Omental fat pad (tissue), 4 donors: ENCODE data around the gene C11orf16. TPM values are rescaled to one million over a fixed set of nuclear protein-coding genes. Genes with fewer than 3 reads are reported as not detected.

Experiments
- ATAC-seq: fragments of 150-250 bp; one replicate; pipeline ENCODE4 v1.9.1; 2016; ENCODE audit warnings: mild to moderate bottlenecking, moderate library complexity; ENCODE audit not compliant: low FRiP score
- DNase-seq: peaks from one replicate; pipeline ENCODE4 v3.0.0-alpha.2; 2019; ENCODE audit warnings: low spot score
- CTCF ChIP-seq, 3 donors: fragments of 450-650 bp; IDR thresholded peaks; one replicate each; pipeline ENCODE4 v1.5.1; 2016 to 2017; ENCODE audit warnings: antibody characterized with exemption in 3 of 3, mild to moderate bottlenecking in 3 of 3, moderate library complexity in 2 of 3
- total RNA-seq, 4 donors: library from RNA; depleted of rRNA; stranded (reverse); fragments of >200 nt; gene quantifications; one replicate each; pipeline ENCODE4 v1.1.0, GENCODE V29; 2016

C11orf16 gene
- total RNA-seq, 4 donors from 2014 or later = not detected

DNA sequence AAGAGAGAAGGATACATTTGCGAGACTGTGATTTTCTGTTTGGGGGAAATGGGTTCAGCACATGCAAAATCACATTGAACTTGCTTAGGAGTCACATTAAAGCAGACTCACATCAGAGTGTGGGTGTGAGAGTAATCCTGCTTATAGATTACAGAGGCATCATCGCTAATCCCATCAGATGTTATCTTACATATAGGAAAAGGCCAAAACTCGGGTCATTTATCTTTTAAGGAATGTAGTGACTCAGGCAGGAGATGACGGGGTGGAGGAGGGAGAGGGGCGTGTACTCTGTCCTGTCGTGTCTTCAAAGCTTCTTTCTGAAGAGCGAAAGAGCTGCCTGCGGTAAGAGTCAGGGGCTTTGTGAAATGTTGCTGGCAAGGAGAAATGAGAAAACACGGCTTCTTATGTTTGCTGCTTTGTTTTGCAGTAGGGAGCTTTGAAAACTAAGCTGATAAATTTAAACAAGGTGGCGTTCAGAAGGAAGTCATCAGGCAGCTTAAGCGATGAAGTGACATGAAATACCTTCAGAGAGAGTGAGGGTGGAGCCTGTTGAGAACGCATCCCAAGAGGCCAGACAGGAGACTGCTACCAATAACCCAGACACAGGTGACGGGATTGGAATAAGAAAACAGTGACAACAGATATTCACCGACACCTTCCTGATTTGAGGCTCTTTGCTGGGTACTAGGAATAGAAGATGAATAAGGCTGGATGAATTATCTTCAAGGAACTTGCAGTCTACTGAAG, 2.2 kb upstream of the C11orf16 start:
- no peak for TF ChIP-seq CTCF (IDR thresholded peaks at IDR 0.05)
- DNase-seq = no peak
- ATAC-seq = peak; percentile 81

DNA sequence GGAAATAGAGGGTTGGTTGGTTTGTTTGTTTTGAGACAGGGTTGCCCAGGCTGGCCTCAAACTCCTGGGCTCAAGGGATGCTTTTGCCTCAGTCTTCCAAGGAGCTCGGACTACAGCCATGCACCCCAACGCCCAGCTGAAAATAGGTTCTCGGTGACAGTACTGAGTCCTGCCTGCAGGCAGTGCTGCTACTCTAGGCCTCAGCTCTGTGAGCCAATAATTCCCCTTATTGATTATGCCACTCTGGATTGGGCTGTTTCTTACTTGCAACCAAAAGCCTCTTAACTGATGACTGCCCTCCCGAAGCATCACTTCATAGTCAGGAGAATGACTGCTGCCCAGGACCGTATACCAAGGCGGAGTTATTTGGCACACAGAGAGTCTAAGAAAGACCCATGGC, 1.2 kb upstream of the C11orf16 start:
- no peak for DNase-seq
- no peak for TF ChIP-seq CTCF (IDR thresholded peaks at IDR 0.05)
- ATAC-seq = no peak

DNA sequence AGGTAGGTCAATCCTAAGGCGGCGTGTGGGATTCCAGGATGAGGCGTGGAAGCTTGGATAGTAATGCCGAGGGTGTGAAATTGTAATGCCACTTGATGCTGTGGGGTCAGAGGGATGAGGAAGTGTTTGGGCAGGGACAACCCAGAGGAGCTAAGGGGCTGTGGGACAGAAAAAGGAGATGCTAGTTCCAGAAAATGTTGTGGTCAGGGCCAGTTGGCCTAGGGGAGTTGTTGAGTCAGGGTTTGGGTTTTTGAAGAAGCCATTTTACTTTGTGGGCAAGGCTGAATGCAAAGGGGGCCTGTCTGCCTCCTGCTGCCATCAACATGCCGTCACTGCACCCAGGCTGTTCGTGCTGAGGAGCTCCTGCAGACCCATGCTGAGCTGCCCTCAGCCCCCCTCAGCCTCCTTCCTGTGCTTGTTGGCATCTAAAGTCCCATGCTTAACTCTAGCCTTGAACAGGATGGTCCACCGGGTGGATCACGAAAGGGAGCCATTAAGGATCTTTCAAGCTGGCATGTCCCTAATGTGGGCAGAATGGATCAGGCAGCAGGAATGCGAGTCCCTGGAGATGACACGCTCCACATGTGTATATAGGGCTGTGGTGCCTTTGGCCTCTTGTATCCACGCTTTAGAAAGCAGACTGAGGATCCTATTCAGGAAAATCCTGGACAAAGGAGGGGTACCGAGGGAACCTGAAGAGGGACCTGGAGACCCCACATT, 2.1 kb downstream of the C11orf16 start:
- DNase-seq = no peak
- no peak for TF ChIP-seq CTCF (IDR thresholded peaks at IDR 0.05)
- ATAC-seq = no peak

DNA sequence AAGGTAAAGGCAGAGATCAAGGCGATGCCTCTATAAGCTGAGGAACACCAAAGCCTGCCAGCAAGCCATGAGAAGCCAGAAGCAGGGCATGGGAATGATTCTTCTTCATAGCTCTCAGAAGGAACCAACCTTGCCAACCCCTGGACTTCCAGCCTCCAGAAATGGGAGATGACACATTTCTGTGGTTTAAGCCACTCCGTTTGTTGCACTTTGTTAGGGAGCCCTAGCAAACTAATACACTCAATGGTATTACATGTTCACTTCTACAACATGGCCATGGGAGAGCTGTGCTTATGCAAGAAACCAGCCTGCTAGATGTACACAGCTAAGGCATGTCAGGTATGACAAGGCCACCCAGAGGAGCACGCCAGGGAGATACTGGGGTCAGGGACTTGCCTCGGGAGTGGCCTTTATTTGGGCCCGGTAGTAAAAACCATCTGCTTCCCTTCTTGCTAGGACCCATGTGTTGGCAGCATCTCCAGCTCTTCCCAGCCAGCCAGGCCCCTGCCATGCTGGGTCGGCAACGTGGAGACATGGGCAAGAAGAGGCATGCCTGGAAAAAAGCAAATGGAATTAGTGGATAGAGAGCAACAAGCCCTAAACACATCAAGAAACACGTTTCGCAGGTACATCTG, 3.6 kb downstream of the C11orf16 start:
- ATAC-seq (no peak), DNase-seq (no peak)
- no peak for TF ChIP-seq CTCF (IDR thresholded peaks at IDR 0.05)

- no peak for TF ChIP-seq CTCF (IDR thresholded peaks at IDR 0.05)
- ATAC-seq (no peak), DNase-seq (no peak)
Observed at GRCh38 chr11:8928205-8928604, 4.5 kb downstream of the C11orf16 start.

DNA sequence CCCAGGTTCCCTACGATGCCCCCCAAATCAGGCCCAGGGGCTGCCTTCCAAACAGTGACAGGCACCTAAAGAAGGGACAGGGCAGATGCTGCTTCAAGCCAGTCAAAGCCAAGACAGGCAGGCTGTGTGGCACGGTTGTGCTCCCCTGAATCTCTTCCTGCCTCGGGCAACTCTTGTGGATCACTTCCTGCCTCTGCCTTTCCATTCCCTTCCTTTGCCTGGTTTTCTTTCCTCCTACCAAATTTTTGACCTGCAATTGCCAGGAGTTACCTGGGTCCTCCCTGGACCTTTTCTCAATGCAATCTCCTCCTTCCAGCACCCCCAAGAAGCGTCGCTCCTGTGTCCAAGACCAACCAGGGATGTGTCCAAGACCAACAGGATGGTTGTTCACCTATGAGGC, 5.5 kb downstream of the C11orf16 start:
- DNase-seq (no peak), ATAC-seq (no peak)
- no peak for TF ChIP-seq CTCF (IDR thresholded peaks at IDR 0.05)
